Sigmoid colon (tissue), 4 donors: ENCODE results near the gene MALSU1.

Experiments used
- EP300 ChIP-seq, 4 donors: sonication (generic); formaldehyde crosslinking; IDR thresholded peaks; one replicate each; pipeline ENCODE4 v1.6.1; 2017; ENCODE audit warnings: antibody characterized with exemption in 4 of 4
- POLR2A ChIP-seq, 2 donors: fragments of 450-650 bp; IDR thresholded peaks; one replicate each; pipeline ENCODE4 v1.6.1; 2016; ENCODE audit warnings: antibody characterized with exemption in 2 of 2, mild to moderate bottlenecking in 2 of 2, moderate library complexity in 2 of 2
- TF ChIP-seq, protein P1 (sequence below), 4 experiments: fragments of 450-650 bp in 3 of 4; fragments of 200-600 bp in 1 of 4; IDR thresholded peaks; one replicate each; pipeline ENCODE4 v1.5.1; 2016 to 2019; ENCODE audit warnings: antibody characterized with exemption in 4 of 4, mild to moderate bottlenecking in 3 of 4, moderate library complexity in 2 of 4

DNA sequence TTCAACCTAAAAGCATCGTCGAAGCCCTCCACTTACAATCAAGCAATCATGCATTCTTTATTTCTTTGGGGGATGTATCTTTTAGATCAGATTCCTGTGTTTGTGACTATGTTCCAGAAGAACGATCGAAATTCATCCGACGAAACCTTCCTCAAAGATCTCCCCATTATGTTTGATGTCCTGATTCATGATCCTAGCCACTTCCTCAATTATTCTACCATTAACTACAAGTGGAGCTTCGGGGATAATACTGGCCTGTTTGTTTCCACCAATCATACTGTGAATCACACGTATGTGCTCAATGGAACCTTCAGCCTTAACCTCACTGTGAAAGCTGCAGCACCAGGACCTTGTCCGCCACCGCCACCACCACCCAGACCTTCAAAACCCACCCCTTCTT lies 38.8 kb upstream of the MALSU1 start:
- TF ChIP-seq POLR2A (IDR thresholded peaks at IDR 0.05) (no peak), EP300 (IDR thresholded peaks at IDR 0.05) (no peak)
- TF ChIP-seq, protein P1, sequence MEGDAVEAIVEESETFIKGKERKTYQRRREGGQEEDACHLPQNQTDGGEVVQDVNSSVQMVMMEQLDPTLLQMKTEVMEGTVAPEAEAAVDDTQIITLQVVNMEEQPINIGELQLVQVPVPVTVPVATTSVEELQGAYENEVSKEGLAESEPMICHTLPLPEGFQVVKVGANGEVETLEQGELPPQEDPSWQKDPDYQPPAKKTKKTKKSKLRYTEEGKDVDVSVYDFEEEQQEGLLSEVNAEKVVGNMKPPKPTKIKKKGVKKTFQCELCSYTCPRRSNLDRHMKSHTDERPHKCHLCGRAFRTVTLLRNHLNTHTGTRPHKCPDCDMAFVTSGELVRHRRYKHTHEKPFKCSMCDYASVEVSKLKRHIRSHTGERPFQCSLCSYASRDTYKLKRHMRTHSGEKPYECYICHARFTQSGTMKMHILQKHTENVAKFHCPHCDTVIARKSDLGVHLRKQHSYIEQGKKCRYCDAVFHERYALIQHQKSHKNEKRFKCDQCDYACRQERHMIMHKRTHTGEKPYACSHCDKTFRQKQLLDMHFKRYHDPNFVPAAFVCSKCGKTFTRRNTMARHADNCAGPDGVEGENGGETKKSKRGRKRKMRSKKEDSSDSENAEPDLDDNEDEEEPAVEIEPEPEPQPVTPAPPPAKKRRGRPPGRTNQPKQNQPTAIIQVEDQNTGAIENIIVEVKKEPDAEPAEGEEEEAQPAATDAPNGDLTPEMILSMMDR (IDR thresholded peaks at IDR 0.05), result no peak
